HG03565 (cell line): ENCODE measurements around the gene PRR29.

Source experiments
- ATAC-seq: cut with Tn5 transposase; IDR thresholded peaks from one replicate; pipeline ENCODE4 v1.9.1; 2021; ENCODE audit warnings: mild to moderate bottlenecking, moderate library complexity; ENCODE audit not compliant: unreplicated experiment

PRR29 gene

GRCh38 chr17:63998050-63998720 lies at the start of gene PRR29:
TSS of gene PRR29 (plus strand) at chr17:63998351. CDS start at chr17:63998365, 14 bp downstream.
- no peak for ATAC-seq

- no peak for ATAC-seq
Observed at GRCh38 chr17:63948521-63948920, 49.6 kb upstream of the PRR29 start.

GRCh38 chr17:63949576-63950250 lies 48.4 kb upstream of the PRR29 start:
- no peak for ATAC-seq

- no peak for ATAC-seq
Observed at GRCh38 chr17:63950940-63951907, 46.9 kb upstream of the PRR29 start.

- no peak for ATAC-seq
Observed at GRCh38 chr17:63954402-63955063, 43.6 kb upstream of the PRR29 start.

GRCh38 chr17:63955232-63955631 lies 42.9 kb upstream of the PRR29 start:
- ATAC-seq = no peak

GRCh38 chr17:63955791-63956190 lies 42.4 kb upstream of the PRR29 start:
- no peak for ATAC-seq

- no peak for ATAC-seq
Observed at GRCh38 chr17:63956296-63956920, 41.7 kb upstream of the PRR29 start.

- ATAC-seq = no peak
Observed at GRCh38 chr17:63960006-63960405, 38.1 kb upstream of the PRR29 start.

GRCh38 chr17:63960430-63960829 lies 37.7 kb upstream of the PRR29 start:
- no peak for ATAC-seq

- no peak for ATAC-seq
Observed at GRCh38 chr17:63961355-63962212, 36.6 kb upstream of the PRR29 start.

GRCh38 chr17:63962298-63962744 lies 35.8 kb upstream of the PRR29 start:
- no peak for ATAC-seq

GRCh38 chr17:63963123-63963522 lies 35.0 kb upstream of the PRR29 start:
- ATAC-seq = no peak

GRCh38 chr17:63966646-63967264 lies 31.4 kb upstream of the PRR29 start:
- no peak for ATAC-seq

GRCh38 chr17:63967953-63968352 lies 30.2 kb upstream of the PRR29 start:
- no peak for ATAC-seq

- ATAC-seq = no peak
Observed at GRCh38 chr17:63969278-63969677, 28.9 kb upstream of the PRR29 start.

GRCh38 chr17:63972796-63973195 lies 25.4 kb upstream of the PRR29 start, which contains the start of gene SCN4A:
TSS of gene SCN4A (minus strand) at chr17:63972918. CDS start at chr17:63972841, 77 bp downstream.
- ATAC-seq = no peak

GRCh38 chr17:63973247-63973646 lies 24.9 kb upstream of the PRR29 start:
- ATAC-seq = no peak
